GM12873 (cell line): ENCODE results near the gene LTV1.

Experiments used
- CTCF ChIP-seq: IDR thresholded peaks from 2 replicates; pipeline ENCODE4 v1.5.1; 2012; ENCODE audit warnings: low read depth, mild to moderate bottlenecking, moderate library complexity, low read length, control low read depth; ENCODE audit not compliant: insufficient read depth; ENCODE audit errors: missing control alignments

Gene LTV1

GRCh38 chr6:143877584-143878271 lies 34.6 kb downstream of the LTV1 start:
- no peak for TF ChIP-seq CTCF

GRCh38 chr6:143878272-143878760 lies 35.2 kb downstream of the LTV1 start:
- TF ChIP-seq CTCF: no peak

DNA sequence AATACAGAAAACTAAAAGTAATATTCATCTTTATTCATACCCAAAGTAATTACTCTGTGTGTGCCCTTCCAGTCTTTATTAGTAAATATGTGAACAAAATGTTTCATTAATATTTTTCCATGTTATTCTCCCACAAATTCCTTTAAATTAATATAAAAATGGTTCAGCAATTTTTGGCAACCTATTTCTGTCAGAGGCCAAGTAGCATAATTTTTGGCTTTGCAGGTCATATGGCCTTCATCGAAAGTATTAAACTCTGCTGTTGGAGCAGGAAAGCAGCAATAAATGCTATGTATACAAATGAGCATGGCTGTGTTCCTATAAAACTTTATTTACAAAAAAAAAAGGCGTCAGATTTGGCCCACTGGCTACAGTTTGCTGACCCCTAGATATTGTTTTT lies 37.3 kb downstream of the LTV1 start:
- no peak for TF ChIP-seq CTCF

- TF ChIP-seq CTCF: no peak
Measured at GRCh38 chr6:143882401-143882930, 39.3 kb downstream of the LTV1 start.

- TF ChIP-seq CTCF: no peak
Measured at GRCh38 chr6:143884216-143884900, 41.2 kb downstream of the LTV1 start.

DNA sequence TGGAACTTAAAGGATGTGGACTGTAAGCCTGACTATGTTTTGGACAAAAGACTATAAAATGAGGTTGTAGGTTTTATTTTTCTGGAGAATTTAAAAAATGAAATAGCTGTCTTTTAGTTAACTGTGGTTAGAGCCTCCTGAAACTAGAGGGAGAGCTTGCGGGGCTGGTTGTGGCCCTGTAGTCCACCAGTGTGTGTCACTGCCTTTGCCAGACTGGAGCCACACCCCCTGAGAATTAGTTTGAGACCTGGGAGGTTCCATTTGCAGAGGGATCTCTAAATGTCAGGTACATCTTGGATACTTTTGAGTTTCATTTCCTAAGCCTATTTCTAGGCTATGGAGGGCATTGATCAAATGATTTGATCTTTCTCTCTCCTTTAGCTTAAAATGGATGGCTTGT lies 42.0 kb downstream of the LTV1 start:
- no peak for TF ChIP-seq CTCF

- TF ChIP-seq CTCF: no peak
Measured at GRCh38 chr6:143894655-143895054, 51.5 kb downstream of the LTV1 start.
